Renal cortex interstitium (tissue), 11 donors: ENCODE data around the gene ATG14. TPM values are rescaled to one million over a fixed set of nuclear protein-coding genes. Genes with fewer than 3 reads are reported as not detected.
"Not testable (repeated sequence)": the region's sequence is repeated elsewhere in the genome, so short reads cannot be mapped to it uniquely, and the experiment has no call there.

Experiments
- DNase-seq, 11 donors: peaks; one replicate each; pipeline ENCODE4 v3.0.0-alpha.2; 2013; ENCODE audit warnings: low read depth in 9 of 11, low spot score in 4 of 11; ENCODE audit errors: extremely low read depth in 1 of 11
- polyA plus RNA-seq, 3 donors: library from polyadenylated mRNA; unstranded; fragments of 120-200 nt; gene quantifications; one replicate each; pipeline ENCODE4 v1.2.1, GENCODE V29; 2013; ENCODE audit not compliant: insufficient read length in 3 of 3

ATG14 gene
- polyA plus RNA-seq, 3 donors = 15.8 to 28.1 (median 21.9) TPM

DNA sequence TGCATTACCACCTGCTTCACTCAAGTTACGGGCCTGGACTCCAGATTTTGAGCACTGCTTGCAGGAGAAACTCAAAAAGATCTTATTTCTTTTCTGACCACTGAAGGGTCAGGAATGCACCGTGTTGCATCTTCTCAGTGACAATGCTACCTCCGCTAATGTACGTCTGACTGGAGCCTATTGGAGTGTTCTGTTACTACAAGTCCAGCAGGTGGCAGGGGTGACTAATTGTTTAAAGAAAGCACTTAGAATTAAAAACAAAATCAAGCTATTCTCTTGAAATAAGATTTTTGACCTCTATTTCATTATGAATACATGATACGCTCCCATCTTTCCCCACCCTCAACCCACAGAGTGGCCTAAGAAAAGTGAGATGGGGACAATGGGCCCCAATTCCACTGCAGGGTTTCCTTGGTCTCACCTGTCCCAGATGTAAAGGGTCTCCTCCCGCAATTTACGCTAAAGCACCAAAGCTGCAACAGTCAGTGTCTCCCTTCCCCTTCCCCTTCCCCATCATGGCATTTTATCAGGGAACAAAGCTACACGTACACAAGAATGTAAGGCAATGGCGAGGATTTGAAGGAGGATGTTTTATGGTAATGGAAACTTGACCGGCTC, 26.5 kb upstream of the ATG14 start:
- no peak for DNase-seq

DNA sequence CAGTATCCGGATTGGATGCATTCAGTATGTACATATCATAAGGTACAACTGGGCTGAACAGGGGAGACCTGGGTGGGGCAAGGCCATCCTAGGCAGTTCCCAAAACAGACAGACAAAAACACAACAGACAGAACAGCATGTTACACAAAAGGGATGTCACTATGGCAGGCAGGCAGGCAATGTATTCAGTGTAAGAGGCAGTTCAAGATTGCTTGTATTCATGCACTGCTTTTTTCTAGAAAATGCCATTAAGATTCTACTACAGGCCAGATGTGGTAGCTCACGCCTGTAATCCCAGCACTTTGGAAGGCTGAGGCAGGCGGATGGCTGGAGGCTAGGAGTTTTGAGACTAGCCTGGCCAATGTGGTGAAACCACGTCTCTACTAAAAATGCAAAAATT, 25.3 kb upstream of the ATG14 start:
- DNase-seq = no peak

DNA sequence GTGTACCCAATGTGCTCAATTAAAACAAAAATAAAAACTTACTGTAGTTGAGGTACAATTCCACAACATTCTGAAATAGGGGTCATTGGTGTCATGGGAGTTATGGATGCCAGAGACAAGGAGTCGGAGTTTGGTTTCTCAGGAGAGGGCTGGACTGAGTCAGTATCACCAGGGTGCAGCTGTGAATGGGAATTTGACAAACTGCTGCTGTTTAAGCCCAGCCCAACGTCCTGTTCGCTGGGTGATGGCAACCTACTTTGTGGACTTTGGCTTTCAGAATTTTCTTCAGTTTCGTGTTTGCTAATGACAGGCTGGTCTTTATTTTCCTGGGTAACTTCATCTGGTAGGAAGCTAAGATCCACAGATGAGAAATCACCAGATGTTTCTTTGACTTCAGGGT, 24.9 kb upstream of the ATG14 start:
- no peak for DNase-seq

DNA sequence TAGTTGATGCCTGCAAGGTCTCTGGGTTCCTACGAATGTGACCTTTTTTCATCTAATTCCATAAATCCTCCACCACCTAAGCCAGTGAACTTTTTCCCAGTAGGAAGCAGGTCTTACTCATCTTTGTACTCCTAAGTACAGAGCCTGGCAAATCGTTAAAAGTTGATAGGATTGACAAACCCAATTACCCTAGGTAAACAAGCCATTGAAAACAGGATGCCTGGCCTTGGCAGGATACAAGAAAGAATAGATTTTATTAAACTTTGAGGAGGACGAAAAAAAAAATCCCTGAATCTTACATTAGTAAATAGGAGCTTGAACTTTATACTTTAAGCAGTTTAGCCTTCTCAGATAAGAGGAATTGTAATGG, 23.2 kb upstream of the ATG14 start:
- no peak for DNase-seq

DNA sequence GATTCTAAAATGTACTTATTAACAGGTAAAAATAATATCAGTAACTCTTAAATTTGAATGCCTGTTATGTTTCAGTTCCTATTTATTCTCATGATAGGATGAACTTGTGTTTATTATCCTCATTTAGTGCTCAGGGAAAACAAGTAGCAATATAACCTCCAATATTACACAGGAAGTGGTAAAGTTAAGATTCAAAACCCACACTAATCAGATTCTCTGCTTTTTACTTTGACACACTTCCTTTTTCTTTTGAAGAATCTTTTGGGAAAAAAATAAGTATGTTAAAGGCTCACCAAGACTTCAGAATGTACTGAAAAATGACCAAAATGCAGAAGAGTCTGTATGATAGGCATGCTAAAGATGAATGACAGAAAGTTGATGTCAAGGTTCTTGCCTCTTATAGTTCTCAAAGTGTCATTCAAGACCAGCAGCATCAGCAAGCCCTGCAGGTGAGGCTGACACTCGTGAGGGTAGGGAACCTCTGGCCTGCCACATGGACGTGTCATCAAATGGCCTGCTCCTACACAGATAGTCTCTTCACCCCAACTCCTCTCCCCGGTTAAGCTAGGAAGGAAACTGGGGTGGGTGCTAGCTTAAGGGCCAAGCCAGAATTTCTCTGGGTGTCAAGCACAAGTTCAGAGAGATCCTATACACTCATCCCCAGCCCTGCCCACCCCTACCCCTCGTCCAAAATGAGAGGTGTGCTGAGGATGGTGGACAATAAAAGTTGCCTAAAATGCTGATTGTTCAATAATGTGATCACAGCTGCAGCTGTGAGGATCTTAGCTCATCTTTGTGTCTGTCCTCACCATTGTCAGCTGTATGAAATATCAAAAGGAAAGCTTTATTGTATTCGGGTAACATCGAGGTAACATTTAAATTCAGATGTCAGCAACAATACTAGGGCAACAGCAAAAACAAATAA, 22.5 kb upstream of the ATG14 start:
- DNase-seq = no peak

DNA sequence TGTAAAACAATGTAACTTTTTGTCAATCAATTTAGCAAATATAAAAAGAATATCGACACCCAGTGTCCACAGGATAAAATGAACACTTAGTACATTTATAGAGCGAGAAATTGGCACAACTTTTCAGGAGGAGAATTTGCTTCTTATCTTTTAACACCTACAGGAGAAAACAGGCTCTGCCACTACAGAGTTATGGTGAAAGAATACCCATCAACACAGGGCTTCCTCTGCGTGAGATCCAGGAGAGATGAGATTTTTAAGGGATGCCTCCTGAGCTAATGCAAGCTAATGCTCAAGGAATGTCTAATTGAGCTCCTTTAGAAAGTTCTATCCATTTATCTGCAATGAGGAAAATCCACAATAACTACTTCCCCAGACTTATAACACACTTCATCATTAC, 21.0 kb upstream of the ATG14 start:
- no peak for DNase-seq

DNA sequence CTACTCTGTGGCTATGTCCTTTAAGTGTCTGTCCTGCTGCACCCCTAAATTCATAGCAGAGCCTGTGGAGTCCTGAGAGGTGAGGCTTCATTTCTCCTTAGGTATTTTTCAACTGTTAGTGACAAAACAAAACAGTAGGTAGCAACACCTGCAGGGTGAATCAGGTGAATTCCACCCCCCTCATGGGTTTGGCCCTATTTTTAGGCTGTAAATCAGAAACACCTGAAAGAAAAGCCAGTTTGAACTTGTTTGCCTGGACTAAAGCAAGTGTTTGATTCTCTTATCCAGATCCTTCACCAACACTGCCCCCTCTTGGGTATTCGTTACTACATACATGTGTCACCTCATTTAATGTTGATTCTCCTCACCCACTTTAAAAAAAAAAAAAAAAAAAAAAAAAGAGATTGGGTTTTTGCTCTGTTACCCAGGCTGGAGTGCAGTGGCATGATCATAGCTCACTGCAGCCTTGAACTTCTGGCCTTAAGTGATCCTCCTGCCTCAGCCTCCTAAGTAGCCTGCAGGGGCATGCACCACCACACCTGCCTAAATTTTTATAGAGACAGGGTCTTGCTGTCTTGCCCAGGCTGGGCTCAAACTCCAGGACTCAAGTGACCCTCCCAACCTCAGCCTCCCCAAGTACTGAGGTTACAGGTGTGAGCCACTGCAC, 18.5 kb upstream of the ATG14 start:
- peak in 2 of 11 donors; percentile 55 to 59 for DNase-seq

DNA sequence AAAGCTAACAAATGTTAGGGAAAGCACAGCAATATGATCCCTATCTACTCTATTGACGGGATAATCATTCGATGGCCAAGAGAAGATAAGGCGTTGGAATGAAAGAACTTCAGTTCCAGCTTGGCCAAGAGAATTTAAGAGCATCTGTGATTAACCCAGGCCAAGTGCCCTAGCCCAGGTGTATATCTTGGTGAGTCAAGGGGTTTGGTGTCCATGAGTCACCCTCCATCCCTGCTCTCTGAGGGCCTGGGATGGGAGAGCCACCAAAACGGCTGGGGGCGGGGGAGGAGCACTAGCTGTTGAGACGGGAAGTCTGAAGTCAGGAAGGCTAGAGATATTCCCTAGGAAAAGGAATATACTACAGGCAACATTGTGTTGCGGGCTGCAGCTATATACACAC, 15.8 kb upstream of the ATG14 start:
- no peak for DNase-seq

DNA sequence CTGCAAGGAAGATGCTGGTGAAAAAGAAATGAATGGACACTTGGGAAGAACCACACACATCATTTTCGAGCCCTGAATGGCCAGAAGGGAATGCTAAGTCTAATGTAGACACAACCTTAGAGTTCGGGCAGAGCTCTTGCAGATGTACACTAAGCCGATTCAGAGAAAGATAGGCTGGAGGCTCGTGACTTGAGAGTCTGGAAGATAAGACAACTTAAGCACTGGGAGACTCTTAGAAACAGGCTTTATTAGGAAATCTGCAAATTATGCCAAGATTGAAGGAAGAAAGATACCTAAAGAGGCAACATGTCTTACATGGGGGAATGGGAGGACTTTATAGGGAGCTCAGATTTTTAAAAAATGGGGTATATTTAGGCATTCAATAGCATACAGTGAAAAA, 15.3 kb upstream of the ATG14 start:
- DNase-seq = no peak

DNA sequence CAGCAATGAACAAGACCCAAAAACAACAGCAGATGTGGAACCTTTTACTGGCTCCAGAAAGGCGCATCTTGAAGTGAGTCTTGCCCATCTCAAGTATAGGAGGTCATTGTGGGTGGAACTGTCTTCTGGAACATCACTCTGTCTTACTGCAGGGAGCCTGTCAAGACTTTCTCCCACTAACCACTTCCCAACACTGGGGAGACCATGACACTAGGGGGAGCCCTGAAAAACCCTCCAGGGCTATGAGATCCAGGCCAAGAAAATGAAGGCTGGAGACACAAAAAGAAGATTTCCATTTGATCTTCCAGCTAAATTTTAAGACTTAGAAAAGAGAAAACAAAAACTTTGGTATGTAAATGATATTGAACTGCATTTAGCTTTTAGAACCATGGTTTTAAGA, 13.5 kb upstream of the ATG14 start:
- DNase-seq = no peak

DNA sequence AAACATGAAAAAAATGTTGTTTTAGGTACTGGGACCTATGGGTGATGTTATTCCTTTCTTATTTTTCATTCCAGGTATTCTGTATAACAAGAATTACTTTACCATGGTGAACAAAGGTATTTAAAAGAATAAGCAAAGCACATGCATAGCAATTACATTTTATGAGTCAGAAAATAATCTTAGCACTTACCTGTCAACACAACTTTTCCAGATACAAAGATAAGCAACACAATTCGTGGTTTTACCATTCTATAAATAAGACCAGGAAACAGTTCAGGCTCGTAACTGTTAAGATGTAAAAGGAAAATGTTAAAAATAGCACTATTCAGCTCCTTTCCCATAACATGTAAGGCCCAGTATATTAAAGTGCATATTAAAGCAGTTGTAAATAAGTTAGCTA, 12.3 kb upstream of the ATG14 start:
- no peak for DNase-seq

DNA sequence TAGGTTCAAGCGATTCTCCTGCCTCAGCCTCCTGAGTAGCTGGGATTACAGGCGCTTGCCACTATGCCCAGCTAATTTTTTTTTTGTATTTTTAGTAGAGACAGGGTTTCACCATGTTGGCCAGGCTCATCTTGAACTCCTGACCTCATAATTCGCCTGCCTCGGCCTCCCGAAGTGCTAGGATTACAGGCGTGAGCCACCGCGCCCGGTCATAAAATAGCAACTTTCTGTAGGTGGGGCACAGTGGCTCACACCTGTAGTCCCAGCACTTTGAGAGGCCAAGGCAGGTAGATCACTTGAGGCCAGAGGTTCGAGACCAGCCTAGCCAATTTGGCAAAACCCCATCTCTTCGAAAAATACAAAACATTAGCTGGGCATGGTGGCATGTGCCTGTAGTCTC, 10.7 kb upstream of the ATG14 start:
- not testable (repeated sequence) for DNase-seq

DNA sequence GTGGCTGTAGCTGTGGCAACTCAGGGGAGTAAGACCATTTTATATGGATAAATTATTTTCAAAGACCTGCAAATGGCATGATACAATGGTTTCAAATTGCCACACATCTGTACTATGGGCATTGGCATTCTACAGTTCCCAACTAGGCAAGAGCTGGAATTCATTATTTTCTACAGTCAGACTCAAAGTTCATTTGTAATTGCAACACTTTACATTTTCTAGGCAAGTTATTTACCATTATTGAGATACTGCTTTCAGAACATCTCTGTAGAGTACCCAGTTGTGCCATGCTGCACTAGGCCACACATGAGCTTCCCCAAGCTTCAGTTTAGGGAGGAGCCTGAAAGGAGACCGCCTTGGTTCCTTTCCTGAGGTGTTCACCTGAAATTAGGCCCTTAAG, 8.0 kb upstream of the ATG14 start:
- no peak for DNase-seq

DNA sequence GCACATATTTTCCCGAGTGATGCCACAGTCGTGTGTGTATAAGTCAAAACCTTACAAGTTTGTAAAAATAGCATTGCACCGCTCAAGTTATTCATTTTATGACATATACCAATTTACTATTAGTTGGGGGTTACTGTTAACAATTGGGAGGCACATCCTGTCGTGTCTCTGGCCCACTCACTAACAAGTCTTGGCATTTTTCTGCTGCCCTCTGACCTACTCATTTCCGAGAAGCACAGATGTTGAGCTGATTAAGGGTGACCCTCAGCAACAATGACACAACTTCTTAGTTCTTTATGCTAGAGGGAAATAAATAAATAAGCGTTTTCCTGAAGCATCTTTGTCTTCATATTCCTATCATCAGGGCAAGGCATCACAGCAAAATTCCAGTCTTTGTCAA, 6.8 kb upstream of the ATG14 start:
- DNase-seq = no peak

DNA sequence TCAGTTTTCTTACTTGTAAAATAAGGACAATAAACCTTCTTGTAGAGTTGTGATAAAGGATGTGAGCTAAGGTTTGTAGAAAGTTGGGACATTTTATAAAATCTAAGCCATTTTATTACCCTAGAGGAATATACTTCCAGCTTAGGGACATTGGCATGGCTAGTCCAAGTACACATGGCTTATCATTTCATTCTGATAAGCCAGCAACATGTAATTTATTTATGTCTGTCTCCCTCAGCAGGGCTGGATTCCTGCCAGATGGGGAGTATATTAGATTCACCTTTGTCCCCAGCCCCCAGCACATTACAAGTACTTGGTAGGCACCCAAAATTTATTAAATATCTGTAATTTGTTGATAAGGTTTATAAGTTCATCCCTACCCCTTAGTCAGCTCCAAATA, 6.3 kb upstream of the ATG14 start:
- DNase-seq = no peak

DNA sequence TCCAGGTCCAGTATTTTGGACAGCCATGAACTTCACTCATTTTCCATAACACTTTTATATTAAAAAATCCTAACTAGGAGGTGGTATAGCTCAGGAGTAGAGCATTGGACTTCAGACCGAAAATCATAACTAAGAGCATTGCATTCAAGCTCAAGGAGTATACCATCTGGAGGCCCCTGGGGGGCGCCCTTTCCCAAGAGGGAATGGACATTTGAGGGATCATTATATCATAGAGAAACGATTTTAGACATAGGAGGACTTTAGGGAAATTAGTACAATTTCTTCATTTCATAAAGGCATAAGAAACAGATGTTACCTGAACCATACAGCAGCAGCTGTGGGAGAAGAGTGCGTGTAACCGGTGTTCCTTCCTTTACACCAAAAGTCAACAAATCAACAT, 5.2 kb upstream of the ATG14 start:
- no peak for DNase-seq

DNA sequence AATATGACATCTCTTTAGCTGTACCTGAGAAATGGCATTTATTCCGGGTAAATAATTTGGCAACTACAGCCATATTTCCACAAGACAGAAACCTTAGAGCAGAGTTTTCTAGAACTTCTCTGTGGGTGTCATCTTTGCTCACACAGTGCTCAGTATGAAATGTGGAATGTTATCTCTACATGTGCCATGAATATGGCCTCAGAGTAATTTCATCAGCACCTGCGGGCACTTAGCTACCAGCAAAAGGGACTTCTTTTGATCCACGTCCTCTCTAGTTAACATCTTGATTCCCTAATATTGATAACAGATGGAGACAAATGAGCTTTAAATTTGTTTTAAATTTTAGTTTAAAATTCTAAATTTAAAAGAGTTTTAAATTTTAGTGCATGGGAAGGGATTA, 2.9 kb upstream of the ATG14 start:
- DNase-seq = no peak

DNA sequence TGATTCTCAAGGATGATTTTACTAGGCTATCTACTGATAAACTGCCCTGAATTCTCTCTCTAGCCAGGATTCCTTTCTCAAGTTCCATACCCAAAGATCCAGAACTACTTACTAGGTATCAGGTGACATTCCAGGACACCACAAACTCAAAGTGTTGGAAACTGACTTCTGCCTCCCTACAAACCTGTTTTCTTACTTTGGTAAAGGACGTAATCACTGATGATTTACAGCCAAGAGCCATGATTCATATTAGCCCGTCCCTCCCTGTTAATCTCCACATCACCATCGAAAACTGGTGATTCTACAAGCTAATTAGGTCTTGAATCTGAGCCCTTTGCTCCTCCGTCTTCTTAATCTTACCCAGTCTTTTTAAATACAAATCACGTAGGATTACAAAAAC, 1.0 kb upstream of the ATG14 start:
- DNase-seq = no peak

DNA sequence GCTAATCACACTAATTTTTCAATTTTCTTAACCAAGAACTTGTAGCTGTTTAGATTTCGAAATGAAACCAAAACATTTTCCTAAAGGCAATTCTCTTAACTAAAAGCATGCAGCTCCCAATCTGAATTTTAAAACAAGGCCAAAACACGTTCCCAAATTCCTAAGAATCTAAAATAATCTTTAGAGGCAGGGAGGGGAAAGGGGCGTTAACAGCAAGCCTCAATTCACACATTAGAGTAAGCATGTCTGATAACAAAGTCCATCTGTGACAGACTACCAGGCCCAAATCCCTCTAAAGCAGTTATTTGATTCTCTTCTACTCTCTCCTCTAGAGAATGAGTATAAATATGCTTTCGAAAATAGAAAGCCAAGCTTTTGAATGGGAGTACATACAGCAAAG, 754 bp downstream of the ATG14 start:
- no peak for DNase-seq

DNA sequence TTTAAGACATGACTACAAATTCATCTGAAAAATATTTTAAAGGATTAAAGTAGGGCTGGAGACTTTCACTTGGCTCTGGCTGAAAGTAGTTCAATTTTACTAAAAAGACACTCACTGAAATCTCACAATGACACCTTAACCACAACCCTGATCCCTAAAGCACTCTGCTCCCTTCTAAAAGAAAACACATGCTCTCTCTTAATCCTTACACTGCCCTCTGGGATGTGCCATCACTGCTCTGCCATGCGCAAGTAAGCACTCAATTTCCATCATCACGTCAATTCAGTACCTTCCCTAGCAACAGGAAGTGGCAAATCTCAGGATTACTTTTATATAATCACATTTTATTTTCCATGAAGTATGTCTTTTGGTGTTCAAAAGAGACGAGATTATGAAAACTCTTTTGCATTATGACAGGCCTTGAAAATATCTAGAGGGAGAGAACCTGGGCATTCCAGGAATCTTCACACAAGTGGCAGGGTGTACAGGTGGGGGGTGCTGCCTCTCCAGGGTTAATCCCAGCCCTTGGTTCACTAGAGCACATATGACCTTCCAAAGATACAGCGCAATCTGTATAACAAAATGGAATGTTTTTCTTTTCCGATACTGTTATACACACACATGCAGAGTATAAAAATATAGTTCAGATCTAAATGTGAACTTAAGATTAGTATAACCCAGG, 7.3 kb downstream of the ATG14 start:
- no peak for DNase-seq
